ENCODE results near the gene TPM3. TPM values are rescaled to one million over a fixed set of nuclear protein-coding genes. Genes with fewer than 3 reads are reported as not detected.
A peak's percentile ranks its signal among the peaks of the same experiment; 100 is the strongest.
"Not testable (repeated sequence)": the region's sequence is repeated elsewhere in the genome, so short reads cannot be mapped to it uniquely, and the experiment has no call there.

The TPM3 gene
- total RNA-seq, 1 donor from 2014 or later: 297 TPM

DNA sequence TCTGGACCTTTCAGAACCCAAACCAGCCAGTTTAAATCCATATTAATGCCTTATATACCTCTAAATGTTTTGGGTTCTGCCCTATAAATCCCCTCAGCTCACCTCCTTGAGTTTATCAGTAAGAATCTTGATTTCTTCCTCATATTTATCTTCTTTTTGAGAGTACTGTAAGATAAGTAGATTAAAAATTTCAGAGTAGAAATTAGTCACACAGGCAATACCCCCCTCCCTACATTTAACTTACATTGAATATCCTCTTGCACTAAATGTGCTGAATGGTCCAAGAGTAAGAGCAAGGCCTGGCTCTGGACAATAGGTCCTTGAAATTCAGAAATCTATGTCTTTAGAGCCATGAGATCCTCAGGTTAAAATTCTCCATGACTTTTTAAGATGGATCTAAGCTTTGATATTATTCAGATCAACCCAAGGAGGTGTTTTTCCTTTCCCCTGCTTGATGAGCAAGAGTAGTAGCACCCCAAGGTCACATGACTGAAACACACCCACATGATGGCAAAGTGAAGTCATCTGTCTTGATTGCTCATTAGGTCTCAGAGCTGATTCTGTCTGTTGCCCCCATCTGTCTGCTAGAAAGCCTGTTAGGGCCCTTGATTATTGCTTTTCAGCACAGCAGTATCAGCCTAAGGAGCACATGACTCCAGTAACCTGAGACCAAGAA, 21.2 kb downstream of the TPM3 start:
- no peak for DNase-seq (ENCODE audit: low read depth in 2 of 2)

DNA sequence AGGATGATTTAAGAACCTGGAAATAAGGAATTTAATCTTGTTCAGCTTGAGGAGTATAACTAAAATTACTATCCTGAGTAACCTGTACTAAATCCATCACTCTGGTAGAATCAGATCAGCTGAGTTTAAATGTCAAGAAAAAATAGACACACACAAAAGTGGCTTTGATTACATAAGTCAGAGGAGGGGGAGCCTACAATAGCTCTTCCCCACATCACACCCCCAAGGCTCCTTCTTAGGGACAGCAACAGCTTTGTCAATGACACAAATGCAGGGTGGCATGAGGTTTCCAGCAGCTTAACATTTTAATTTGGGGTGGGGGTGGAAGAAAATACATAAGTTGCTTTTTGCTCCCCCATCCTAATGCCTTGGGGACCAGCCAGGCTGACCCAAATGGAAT, 24.4 kb downstream of the TPM3 start:
- no peak for DNase-seq (ENCODE audit: low read depth in 2 of 2)

DNA sequence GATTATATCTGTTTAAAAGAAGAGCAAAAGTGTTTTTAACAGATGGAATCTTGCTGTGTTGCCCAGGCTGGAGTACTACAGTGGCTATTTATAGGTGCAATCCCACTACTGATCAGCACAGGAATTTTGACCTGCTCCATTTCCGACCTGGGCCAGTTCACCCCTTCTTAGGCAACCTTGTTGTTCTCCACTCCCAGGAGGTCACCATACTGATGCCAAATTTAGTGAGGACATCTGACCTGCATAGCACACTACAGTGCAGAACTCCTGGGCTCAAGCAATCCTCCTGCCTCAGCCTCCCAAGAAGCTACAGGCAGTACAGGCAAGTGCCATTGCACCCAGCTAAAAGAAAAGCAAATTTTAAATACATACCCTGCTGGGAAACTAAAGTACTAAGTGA, 25.7 kb downstream of the TPM3 start:
- no peak for DNase-seq (ENCODE audit: low read depth in 2 of 2)

DNA sequence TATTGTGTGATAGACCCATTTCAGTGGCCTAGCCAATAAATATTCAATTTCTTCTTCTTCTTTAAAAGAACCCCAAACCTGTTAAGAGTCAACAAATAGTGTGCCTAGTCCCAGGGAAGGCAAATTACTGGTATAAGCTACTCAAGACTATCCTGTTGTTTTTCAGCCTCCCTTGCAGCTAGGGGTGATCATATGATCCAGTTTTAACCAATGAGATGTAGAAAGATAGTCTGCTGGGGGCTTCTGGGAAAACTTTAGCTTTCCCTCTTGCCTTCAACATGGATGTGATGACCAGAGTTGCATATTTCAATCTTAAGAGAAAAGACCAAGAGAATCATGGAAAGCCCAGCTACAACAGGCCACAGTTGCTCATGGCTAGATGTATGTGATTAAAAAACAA, 32.3 kb downstream of the TPM3 start:
- no peak for DNase-seq (ENCODE audit: low read depth in 2 of 2)

DNA sequence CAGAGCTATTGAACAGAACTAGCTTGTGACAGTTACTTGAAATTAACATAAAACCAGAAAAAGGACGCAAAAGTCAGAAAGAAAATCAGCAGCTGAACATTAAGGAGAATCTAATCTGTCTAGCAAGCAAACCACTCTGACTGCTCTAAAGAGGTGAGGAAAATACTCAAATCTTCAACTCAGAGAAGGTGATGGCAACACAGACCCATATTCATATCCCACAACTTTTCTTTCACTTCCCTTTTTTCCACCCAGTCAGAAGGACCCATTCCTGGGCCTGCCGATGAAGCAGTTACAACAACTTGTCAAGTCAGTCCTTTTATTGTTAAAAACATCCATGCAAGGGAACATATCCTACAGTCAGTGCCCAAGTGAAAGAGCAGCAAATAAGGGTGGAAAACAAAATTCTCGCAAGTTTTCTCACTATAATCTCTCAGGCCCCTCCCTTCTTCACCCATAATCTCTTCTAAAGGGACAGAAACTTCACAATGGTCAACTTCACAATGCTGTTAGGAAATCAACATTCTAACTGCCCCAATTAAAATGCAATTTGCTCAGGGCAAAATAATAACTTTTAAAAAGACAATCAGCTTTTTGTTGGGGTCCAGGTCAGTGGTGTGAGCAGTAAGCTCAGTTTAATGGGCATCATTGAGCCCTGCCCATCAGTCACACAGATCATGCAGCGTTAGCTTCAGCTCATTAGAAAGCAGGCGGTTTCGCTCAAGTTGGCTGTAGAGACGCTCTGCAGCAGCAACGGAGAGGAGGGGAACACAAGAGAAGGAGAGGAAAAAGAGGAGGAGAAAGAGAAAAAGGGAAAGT, 33.4 kb downstream of the TPM3 start:
- no peak for DNase-seq (ENCODE audit: low read depth in 2 of 2)

DNA sequence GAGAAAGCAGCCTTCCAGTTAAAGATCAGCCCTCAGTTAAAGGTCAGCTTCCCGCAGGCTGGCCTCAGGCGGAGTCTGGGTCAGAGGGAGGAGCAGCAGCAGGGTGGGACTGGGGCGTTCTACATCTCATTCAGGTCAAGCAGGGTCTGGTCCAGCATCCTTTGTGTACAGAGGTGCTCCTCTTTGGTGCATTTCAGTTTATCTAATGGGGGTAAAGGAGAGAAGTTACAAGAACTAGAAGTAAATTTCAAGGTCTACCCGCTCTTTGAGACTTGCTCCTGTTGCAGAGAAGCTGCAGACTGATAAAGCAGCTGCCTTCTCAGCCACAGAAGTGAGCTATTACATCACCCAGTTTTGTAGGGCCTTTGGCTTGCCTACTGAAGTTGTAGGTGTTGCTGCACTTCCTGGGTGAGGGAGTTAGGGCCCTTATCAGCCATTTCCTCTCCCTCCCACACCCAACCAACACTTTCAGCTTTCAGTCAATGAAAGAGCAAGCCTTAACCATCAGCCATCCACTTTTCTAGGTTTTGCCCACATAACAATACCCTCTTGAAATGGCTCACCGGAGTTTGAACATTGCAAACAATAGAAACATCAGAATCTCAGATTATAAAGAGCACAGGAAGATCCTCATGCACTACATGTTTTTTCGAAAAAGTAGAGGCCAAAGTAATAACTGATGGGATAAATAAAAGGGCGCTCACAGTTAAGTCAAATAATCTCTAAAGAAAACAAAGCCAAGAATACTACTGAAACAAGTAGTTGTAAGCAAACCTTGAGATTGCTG, 34.2 kb downstream of the TPM3 start:
- no peak for DNase-seq (ENCODE audit: low read depth in 2 of 2)

DNA sequence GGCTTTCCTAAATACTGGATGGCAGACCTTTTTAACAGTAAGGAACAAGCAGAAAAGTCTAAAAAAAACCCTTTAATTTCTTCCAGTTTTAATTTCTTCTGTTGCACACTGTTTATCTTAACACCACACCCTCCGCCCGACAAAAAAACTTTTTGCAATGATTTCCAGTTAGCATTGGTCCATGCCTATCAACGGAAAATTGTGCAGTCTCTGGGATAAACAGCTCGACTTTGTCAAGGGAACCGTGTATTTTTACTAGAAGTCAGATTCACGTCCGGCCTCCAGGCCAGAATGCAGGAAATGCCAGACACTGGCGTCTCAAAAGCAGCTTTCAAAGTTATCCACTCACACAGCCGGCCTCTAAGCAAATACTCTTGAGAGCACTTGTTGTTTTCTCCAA, 36.6 kb downstream of the TPM3 start:
- DNase-seq (ENCODE audit: low read depth in 2 of 2): peak; percentile 92 to 93

DNA sequence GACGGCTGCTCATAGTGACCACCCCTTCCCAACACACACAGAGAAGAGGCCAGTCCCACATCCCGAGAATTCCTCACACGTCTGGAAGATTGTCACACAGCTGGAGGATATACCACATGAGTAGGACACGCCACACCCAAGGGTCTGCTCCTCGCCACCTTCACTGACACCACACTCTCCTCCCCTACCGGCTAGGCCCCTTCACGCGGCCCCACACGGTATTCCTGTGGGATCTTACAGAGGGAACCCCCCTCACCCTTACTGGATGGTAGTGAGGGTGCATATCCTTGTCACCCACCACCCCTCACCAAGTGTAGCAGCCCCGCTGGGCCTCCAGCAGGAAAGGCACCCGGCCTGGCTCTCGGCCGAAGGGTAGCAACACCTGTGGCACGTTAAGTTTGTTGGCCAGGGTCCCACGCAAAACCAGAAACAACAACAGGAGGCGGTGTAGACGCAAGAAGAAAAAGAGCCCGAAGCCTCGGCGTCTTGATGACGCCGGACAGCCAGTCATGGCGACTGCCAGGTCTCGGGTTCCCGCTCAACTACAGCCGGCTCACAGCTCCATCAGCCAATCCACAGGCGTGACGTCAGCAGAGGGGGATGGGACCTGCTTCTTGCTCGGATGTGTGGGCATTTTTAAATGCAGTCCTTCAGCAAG, 37.2 kb downstream of the TPM3 start, which contains the start of gene NUP210L:
TSS of gene NUP210L (minus strand) at position 540 of the 658 bp plus-strand sequence.
- peak; percentile 80 to 81 for DNase-seq (ENCODE audit: low read depth in 2 of 2)

DNA sequence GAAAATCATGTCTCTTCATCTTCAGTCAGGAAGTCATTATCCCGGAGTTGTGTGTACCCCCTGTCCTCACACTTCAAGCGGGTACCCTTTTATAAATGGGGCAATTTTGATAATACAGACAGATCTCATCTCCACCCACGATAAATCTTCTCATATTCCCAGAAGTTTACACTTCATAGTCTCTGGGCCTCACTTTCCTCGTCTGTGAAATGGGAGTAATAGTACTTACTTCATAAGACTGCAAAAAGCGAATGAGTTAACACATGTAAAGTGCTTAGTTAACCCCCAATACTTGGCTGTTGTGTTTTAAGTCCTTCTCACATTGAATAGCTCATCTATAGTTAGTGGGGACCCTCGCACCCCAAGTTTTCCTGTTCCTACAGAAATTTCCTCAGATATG, 37.8 kb downstream of the TPM3 start:
- DNase-seq (ENCODE audit: low read depth in 2 of 2): no peak

DNA sequence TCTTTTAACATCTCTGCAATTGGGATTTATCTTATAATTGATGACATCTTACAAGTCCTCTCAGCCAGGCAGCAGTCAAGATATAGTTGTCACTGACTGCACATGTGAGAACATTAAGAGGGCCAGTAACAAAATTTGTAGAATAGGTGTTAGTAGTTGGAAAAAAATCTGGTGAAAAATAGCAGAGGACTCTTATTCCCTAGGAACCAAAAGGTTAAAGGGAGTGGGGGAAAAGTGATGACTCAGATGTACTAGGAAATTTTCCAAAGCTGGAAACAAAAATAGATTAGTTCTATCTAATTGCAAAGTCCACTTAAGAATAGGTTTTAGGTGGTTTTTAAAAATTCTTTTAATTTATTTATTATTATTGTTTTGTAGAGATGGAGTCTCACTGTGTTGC, 40.6 kb downstream of the TPM3 start:
- peak in 1 of 2 donors; percentile 50 for DNase-seq (ENCODE audit: low read depth in 2 of 2)

DNA sequence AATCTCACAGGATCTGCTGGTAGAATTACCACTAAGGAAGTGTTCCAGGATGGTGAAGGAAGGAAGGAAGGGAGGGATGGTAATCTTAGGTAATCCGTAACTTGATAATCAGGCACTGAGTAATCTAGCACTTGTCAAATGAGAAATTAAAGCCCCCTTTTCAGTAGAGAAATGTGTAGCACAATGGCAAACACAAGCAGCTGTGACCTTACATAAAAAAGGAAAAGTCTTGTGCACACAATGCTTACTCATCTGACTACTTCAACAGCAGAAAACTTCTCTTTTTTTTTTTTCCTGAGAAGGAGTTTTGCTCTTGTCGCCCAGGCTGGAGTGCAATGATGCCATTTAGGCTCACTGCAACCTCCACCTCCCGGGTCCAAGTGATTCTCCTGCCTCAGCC, 43.1 kb downstream of the TPM3 start:
- DNase-seq (ENCODE audit: low read depth in 2 of 2): peak; percentile 18 to 49

DNA sequence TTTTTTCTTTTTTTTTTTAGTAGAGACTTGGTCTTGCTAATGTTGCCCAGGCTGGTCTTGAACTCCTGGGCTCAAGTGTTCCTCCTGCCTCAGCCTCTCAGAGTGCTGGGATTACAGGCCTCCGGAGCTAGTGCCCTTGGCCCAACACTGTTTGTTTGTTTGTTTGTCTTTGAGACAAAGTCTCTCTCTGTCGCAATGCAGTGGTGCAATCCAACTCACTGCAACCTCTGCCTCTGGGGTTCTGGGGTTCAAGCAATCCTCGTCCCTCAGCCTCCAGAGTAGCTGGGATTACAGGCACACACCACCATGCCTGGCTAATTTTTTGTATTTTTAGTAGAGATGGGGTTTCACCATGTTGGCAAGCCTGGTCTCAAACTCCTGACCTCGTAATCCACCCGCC, 44.4 kb downstream of the TPM3 start:
- DNase-seq (ENCODE audit: low read depth in 2 of 2): not testable (repeated sequence)

DNA sequence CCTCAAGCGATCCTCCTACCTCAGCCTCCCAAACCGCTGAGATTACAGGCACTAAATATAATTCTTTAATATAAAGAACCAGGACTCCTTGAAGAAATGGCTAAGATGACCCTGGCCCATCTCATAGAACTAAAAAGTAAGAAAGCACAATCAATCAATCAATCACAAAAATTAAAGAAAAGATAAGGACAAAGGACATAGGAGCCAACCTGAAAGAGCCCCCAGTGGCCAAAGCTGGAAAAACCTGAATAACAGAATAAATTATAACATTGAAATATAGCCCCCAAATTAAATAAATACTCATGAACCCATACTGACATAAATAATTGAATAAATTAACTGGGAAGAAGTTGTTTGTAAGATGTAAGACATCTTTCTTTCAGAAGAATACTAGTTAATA, 45.9 kb downstream of the TPM3 start:
- DNase-seq (ENCODE audit: low read depth in 2 of 2): peak in 1 of 2 donors; percentile 25

DNA sequence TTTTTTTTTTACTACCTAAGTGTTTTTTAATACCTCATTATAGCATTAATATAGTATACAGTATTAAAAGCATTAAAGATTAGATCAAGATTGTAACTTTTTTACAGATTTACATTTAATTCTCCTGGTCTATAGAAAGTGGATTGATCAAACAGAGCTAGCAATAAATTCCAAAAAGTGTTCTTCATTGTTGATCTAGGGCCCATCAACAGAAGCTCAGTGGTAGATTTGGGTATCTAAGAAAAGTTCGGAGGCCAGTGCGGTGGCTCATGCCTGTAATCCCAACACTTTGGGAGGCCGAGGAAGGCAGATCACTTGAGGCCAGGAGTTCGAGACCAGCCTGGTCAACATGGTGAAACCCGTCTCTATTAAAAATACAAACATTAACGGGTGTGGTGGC, 49.5 kb downstream of the TPM3 start:
- DNase-seq (ENCODE audit: low read depth in 2 of 2): no peak

DNA sequence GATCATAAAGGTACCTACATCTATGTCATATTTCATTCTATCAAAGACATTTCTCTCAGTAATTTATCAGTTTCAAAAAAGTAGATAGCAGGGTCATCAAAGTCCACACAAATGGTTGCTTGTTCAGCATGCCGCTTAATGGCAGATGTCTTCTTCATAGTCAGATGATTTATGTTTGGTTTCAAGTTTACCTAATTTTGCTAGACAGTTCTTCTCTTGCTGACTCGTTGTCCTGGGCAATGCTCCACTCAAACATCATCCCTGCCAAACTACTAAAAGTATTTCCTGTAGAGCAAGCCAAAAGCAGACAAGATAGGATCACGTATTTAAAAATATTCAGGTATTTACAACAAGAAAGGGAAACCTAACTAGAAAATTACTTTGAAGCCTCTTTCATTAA, 50.7 kb downstream of the TPM3 start:
- peak; percentile 8 to 87 for DNase-seq (ENCODE audit: low read depth in 2 of 2)

DNA sequence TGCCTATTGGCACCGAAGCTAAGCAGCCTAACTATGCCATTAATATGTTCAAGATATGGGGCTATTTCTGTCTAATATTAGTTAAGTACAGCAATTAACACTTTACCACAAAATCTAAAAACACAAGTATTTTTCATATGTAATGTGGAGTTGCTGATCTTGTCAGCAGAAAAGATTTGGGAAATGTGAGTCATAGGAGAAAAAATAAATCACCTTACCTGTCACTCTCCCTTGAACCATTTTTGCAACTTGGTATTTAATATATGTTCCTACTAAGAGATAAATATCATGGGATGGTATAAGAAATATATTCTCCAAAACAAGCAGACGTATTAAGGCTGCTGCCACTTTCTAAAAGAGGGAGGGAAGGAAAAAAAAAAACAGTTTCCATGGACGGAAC, 54.0 kb downstream of the TPM3 start:
- DNase-seq (ENCODE audit: low read depth in 2 of 2): no peak

DNA sequence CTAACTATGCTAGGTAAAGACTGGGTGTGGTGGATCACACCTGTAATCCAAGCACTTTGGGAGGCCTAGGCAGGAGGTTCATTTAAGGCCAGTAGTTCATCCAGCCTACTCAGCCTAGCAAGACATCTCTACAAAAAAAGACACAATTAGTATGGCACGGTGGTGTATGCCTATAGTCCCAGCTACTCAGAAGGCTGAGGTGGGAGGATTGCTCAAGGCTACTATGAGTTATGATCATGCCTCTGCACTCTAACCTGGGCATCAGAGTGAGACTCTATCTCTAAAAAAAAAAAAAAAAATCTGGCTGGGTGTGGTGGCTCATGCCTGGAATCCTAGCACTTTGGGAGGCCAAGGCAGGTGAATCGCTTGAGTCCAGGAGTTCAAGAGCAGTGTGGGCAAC, 58.6 kb downstream of the TPM3 start:
- DNase-seq (ENCODE audit: low read depth in 2 of 2): no peak

DNA sequence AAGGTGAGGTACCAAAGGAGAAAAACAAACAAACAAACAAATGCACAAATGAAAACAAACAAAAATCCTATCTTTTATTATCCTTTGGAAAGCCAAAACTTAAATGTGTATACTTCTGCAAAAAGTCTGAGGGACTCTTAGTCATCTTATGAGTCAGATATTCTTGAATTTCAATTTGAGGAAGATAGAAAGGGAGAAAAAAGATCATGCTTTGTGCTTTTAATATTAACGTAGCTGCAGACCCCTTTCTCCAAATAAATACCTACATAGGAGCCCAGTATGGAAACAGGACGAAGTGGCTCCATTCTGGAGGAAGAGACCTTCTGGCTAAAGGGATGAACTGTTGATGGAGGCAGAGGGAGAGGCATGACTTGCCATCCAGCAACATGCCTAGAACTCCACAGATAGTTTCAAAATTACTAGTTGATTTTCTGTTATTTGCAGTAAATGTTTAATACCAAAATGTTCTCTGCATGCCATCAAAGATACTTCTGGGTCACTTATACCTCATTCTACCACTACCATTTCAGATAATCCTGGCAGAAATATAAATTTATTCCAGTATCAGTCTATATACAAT, 62.4 kb downstream of the TPM3 start:
- DNase-seq (ENCODE audit: low read depth in 2 of 2): no peak

DNA sequence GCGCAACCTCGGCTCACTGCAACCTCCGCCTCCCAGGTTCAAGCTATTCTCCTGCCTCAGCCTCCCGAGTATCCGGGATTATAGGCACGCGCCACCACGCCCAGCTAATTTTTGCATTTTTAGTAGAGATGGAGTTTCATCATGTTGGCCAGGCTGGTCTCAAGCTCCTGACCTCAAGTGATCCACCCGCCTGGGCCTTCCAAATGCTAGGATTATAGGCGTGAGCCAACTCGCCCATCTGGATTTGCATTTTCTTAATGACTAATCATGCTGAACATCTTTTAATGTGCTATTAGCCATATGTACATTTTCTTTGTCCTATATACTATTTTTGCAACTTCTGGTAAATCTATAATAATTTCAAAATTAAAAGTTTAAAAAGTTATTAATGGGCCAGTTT, 68.7 kb downstream of the TPM3 start:
- not testable (repeated sequence) for DNase-seq (ENCODE audit: low read depth in 2 of 2)

DNA sequence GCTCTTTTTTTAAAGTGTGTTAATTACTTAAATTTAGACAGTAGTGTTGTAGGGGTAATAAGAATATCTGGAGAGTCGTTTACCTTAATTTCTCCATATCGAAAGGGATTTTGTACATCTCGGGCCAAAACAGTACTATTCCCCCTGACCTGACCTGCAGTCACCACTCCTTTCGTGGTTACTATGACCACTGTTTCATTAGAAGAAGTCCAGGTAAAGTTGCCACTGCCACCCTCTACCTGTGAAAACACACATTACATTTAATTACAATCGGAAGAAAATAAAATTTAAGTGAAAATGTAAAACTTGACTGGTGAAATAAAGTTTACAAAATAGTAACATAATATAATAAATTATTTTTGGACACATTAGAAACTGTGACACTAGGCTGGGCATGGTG, 74.3 kb downstream of the TPM3 start:
- no peak for DNase-seq (ENCODE audit: low read depth in 2 of 2)

DNA sequence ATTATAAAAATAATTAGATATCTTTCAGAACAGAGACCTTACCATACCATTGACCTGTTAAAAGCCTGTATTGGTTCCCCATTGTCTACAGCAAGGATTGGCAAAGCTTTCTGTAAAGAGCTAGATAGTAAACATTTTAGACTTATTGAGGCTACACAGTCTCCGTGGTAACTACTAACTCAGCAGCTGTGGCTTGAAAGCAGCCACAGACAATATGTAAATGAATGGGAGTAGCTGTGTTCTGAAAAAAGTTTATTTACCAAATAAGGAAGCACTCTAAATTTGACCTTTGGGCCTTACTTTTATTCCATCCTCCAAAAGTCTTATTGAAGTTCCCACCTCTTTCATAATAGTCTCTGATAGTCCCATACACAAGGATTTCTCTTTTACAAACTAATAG, 76.7 kb downstream of the TPM3 start:
- DNase-seq (ENCODE audit: low read depth in 2 of 2): no peak
